Activated naive CD8-positive, alpha-beta T cell treated with anti-CD3 and anti-CD28 coated beads, Interleukin-2, amount 10 ng/mL, durations not matched to agents 7 days and 5 days (primary cell): ENCODE results near the gene HDAC6. TPM values are rescaled to one million over a fixed set of nuclear protein-coding genes. Genes with fewer than 3 reads are reported as not detected.
"Not testable (repeated sequence)": the region's sequence is repeated elsewhere in the genome, so short reads cannot be mapped to it uniquely, and the experiment has no call there.

Source experiments
- ATAC-seq: fragments of 150-1000 bp; cut with Tn5 transposase; one replicate; pipeline ENCODE4 v1.10.0; 2021; ENCODE audit warnings: low read depth, moderate library complexity
- POLR2A ChIA-PET: fragments of 350-600 bp; sonication (Branson Sonifier 250); formaldehyde crosslinking; loops from one replicate; lab custom pipeline; 2021; ENCODE audit warnings: antibody characterized with exemption; lab: Charles Lee
- DNase-seq: peaks from one replicate; pipeline ENCODE4 v3.0.0; 2021
- H3K27ac Mint-ChIP-seq: one replicate; pipeline ENCODE4 v1.8.0; 2022; ENCODE audit warnings: mild to moderate bottlenecking, mixed read lengths
- H3K27me3 Mint-ChIP-seq: one replicate; pipeline ENCODE4 v1.8.0; 2022; ENCODE audit warnings: mild to moderate bottlenecking, moderate library complexity, mixed read lengths
- H3K36me3 Mint-ChIP-seq: one replicate; pipeline ENCODE4 v1.8.0; 2021; ENCODE audit warnings: mild to moderate bottlenecking, mixed read lengths
- H3K4me1 Mint-ChIP-seq: one replicate; pipeline ENCODE4 v1.8.0; 2021; ENCODE audit warnings: mixed read lengths
- H3K4me3 Mint-ChIP-seq: one replicate; pipeline ENCODE4 v1.8.0; 2022; ENCODE audit warnings: mild to moderate bottlenecking, moderate library complexity, mixed read lengths
- H3K9me3 Mint-ChIP-seq: one replicate; pipeline ENCODE4 v1.8.0; 2021; ENCODE audit warnings: mixed read lengths
- total RNA-seq, 2 experiments: library from RNA; stranded (reverse); gene quantifications; one replicate each; pipeline ENCODE4 v1.2.3, GENCODE V29; 2021

Gene HDAC6
- total RNA-seq, 2 experiments from 2014 or later = 107 to 113 TPM

DNA sequence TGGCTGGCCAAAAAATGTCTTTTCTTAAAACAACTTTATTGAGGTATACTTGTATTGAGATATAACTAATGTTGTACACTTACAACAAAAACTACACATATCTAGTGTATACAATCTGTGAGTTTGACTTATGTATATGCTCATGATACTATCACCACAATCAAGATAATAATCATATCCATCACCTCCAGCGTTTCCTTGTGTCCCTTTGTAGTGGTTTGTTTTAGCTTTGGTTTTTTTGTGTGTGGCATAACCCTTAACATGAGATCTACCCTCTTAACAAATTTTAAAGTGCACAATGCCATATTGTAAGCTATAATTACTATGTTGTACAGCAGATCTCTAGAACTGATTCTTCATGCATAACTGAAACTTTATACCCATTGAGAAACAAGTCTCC, 47.0 kb downstream of the HDAC6 start:
- H3K36me3 Mint-ChIP-seq = no peaks in the 10 kb centered on the region
- ATAC-seq (no peak), DNase-seq (no peak)
- H3K4me3 Mint-ChIP-seq = no peak overlapping the region
- POLR2A ChIA-PET = no interaction called here
- no peak overlapping the region for H3K27ac Mint-ChIP-seq
- H3K9me3 Mint-ChIP-seq = no peaks in the 10 kb centered on the region
- peaks cover 3% of the 10 kb centered on the region for H3K27me3 Mint-ChIP-seq
- H3K4me1 Mint-ChIP-seq = peaks cover 5% of the 10 kb centered on the region

DNA sequence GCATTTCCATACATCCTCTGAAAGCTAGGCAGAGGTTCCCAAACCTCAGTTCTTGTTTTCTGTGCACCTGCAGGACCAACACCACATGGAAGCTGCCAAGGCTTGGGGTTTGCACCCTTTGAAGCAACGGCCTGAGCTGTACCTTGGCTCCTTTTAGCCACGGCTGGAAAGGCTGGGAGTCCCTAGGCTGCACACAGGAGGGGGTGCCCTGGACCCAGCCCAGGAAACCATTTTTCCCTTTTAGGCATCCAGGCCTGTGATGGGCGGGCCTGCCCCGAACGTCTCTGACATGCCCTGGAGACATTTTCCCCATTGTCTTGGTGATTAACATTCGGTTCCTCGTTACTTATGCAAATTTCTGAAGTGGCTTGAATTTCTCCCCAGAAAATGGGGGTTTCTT, 51.0 kb downstream of the HDAC6 start:
- DNase-seq (no peak), ATAC-seq (no peak)
- H3K27me3 Mint-ChIP-seq = peaks cover 9% of the 10 kb centered on the region
- no peaks in the 10 kb centered on the region for H3K36me3 Mint-ChIP-seq
- POLR2A ChIA-PET = no interaction called here
- H3K4me3 Mint-ChIP-seq = no peak overlapping the region
- H3K27ac Mint-ChIP-seq = no peak overlapping the region
- peaks cover 10% of the 10 kb centered on the region for H3K4me1 Mint-ChIP-seq
- H3K9me3 Mint-ChIP-seq = no peaks in the 10 kb centered on the region

DNA sequence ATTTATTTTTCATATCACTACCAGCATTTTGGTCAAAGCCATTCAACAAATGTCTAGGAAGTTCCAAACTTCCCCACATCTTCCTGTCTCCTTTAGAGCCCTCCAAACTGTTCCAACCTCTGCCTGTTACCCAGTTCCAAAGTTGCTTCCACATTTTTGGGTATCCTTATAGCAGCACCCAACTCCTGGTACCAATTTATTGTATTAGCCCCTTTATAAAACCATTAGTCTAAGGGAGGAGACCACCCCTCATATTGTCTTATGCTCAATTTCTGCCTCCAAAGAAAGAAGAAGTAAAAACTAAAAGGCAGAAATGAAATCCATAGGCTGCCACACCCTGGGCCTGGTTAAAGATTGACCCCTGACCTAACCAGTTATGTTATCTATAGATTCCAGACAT, 51.6 kb downstream of the HDAC6 start:
- H3K4me1 Mint-ChIP-seq = peaks cover 10% of the 10 kb centered on the region
- DNase-seq, POLR2A ChIA-PET, H3K4me3 Mint-ChIP-seq, H3K27me3 Mint-ChIP-seq, ATAC-seq, H3K9me3 Mint-ChIP-seq, H3K36me3 Mint-ChIP-seq, H3K27ac Mint-ChIP-seq: not testable (repeated sequence)

DNA sequence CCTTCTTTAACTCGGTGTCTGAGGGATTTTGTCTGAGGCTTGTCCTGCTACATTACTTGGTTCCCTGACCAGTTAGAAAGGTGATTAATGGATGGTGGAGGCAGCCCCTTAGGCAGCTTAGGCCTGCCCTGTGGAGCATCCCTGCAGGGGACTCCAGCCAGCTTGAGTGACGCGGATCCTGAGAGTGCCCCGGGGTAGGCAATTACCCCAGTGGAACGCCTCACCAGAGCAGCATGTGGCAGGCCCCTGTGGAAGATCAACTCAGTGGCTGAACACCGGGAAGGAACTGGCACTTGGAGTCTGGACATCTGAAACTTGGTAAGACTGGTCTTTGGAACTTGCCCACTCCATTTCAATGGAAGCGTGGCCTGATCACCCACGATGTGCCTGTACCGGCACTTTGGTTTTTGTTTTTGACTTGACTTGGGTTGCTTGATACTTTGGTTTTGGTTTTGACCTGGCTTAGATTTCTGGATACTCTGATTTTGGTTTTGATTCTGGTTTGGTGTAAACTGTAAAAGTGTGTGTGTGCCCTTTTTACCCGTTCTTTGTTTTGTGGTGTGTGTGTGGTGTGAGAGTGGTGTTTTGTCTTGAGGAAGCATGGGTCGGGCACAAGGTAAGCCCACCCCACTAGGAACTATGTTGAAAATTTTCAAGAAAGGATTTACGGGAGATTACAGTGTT, 52.4 kb downstream of the HDAC6 start:
- H3K27ac Mint-ChIP-seq, H3K36me3 Mint-ChIP-seq, H3K4me3 Mint-ChIP-seq, DNase-seq, ATAC-seq, POLR2A ChIA-PET, H3K4me1 Mint-ChIP-seq, H3K27me3 Mint-ChIP-seq, H3K9me3 Mint-ChIP-seq: not testable (repeated sequence)

DNA sequence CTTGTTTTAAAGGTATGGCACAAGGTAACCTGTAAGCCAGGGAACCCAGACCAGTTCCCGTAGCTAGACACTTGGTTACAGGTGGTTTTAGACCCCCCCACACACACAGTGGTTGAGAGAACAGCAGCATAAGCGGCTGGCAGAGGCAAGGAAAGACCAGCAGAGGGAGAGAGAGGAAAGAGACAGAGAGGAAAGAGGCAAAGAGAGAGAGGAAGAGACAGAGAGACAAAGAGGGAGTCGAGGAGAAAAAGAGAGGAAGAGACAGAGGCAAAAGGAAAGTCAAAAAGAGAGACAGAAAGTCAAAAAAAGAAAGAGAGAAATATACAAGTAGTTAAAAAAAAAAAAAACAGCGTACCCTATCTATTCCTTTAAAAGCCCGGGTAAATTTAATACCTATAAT, 53.0 kb downstream of the HDAC6 start:
- DNase-seq = no peak
- peaks cover 9% of the 10 kb centered on the region for H3K27me3 Mint-ChIP-seq
- POLR2A ChIA-PET = no interaction called here
- no peak overlapping the region for H3K27ac Mint-ChIP-seq
- H3K36me3 Mint-ChIP-seq = no peaks in the 10 kb centered on the region
- H3K9me3 Mint-ChIP-seq = no peaks in the 10 kb centered on the region
- no peak for ATAC-seq
- H3K4me3 Mint-ChIP-seq = no peak overlapping the region
- H3K4me1 Mint-ChIP-seq = peaks cover 6% of the 10 kb centered on the region

DNA sequence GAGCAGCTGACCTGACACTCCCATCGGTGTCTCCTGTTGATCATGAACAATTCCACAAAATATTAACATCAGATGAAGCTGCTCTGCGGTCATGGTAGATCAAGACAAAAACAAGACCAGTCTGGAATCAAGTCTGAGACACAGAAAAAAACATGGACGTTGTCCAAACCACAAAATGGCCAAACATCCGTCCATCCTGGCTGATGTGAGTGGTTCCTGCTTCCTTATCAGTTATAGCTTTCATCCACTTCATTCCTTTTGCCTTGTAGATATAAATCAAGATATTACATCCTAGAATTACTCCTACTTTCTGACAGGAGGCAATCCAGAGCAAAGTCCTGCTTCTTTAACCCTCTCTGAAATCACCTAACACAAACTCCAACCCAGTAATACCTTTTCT, 62.3 kb downstream of the HDAC6 start:
- Mint-ChIP-seq H3K36me3 (no peaks in the 10 kb centered on the region), H3K27ac (no peak overlapping the region), H3K4me1 (no peaks in the 10 kb centered on the region), H3K4me3 (no peak overlapping the region), H3K9me3 (no peaks in the 10 kb centered on the region), H3K27me3 (peaks cover under 1% of the 10 kb centered on the region)
- ATAC-seq = no peak
- no peak for DNase-seq
- POLR2A ChIA-PET = no interaction called here

DNA sequence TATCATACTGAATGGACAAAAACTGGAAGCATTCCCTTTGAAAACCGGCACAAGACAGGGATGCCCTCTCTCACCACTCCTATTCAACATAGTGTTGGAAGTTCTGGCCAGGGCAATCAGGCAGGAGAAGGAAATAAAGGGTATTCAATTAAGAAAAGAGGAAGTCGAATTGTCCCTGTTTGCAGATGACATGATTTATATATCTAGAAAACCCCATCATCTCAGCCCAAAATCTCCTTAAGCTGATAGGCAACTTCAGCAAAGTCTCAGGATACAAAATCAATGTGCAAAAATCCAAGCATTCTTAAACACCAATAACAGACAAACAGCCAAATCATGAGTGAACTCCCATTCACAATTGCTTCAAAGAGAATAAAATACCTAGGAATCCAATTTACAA, 70.2 kb downstream of the HDAC6 start:
- H3K4me1 Mint-ChIP-seq, POLR2A ChIA-PET, H3K4me3 Mint-ChIP-seq, H3K27ac Mint-ChIP-seq, H3K9me3 Mint-ChIP-seq, H3K36me3 Mint-ChIP-seq, ATAC-seq, DNase-seq, H3K27me3 Mint-ChIP-seq: not testable (repeated sequence)

Other genes with a start within 250 kb of the HDAC6 start
- 100 to 1,000 TPM; 159 to 164 TPM for gene RBM3, start 227.6 kb upstream of the HDAC6 start, total RNA-seq
- 10 to 100 TPM; 45.6 to 52.0 TPM for gene WDR13, start 204.6 kb upstream of the HDAC6 start, total RNA-seq
- 100 to 1,000 TPM; 142 to 146 TPM for gene WAS, start 118.3 kb upstream of the HDAC6 start, total RNA-seq
- 10 to 100 TPM; 25.4 to 26.8 TPM for gene SUV39H1, start 105.3 kb upstream of the HDAC6 start, total RNA-seq
- gene GLOD5, start 40.3 kb upstream of the HDAC6 start, total RNA-seq = not detected
- gene GATA1, start 15.5 kb upstream of the HDAC6 start, total RNA-seq = not detected
- gene ERAS, start 24.4 kb downstream of the HDAC6 start, total RNA-seq = not detected
- gene PCSK1N, start 33.5 kb downstream of the HDAC6 start, total RNA-seq = 1 to 10 TPM in 1 of 2 experiments, under 1 TPM in 1; 0.68 to 1.2 TPM
- gene TIMM17B, start 95.7 kb downstream of the HDAC6 start, total RNA-seq = 10 to 100 TPM; 39.2 to 44.5 TPM
- gene PQBP1, start 95.9 kb downstream of the HDAC6 start, total RNA-seq = 10 to 100 TPM; 58.2 to 61.0 TPM
- gene SLC35A2, start 109.6 kb downstream of the HDAC6 start, total RNA-seq = 10 to 100 TPM; 12.7 to 14.1 TPM
- gene PIM2, start 117.0 kb downstream of the HDAC6 start, total RNA-seq = 10 to 100 TPM; 63.1 to 63.2 TPM
- 10 to 100 TPM; 60.7 to 62.4 TPM for gene OTUD5, start 155.5 kb downstream of the HDAC6 start, total RNA-seq
- gene KCND1, start 169.8 kb downstream of the HDAC6 start, total RNA-seq = 1 to 10 TPM; 5.6 to 5.9 TPM
- 100 to 1,000 TPM; 116 to 123 TPM for gene GRIPAP1, start 200.2 kb downstream of the HDAC6 start, total RNA-seq
- gene TFE3, start 241.3 kb downstream of the HDAC6 start, total RNA-seq = 10 to 100 TPM; 26.1 to 29.0 TPM